GM12891 (cell line): ENCODE data around the gene TEX29.

Experiments
- DNase-seq: peaks from one replicate; pipeline ENCODE4 v3.0.0; 2011; ENCODE audit warnings: low spot score; ENCODE audit not compliant: insufficient read length
- FAIRE-seq: peaks from 2 replicates; lab custom pipeline; 2011; peaks lifted over from hg19 to GRCh38; lab: Jason Lieb, UNC
- PAX5 ChIP-seq: IDR thresholded peaks from 2 replicates; pipeline ENCODE4 v1.6.1; 2011; ENCODE audit warnings: low read length, moderate library complexity, mild to moderate bottlenecking; ENCODE audit not compliant: insufficient read depth, severe bottlenecking
- POLR2A ChIP-seq: IDR thresholded peaks from 2 replicates; pipeline ENCODE4 v1.6.1; 2011; ENCODE audit warnings: low read depth, low read length, control low read depth
- POLR2AphosphoS5 ChIP-seq: IDR thresholded peaks from 2 replicates; pipeline ENCODE4 v1.6.1; 2011; ENCODE audit warnings: low read depth, low read length, control low read depth
- POU2F2 ChIP-seq: IDR thresholded peaks from 2 replicates; pipeline ENCODE4 v1.6.1; 2011; ENCODE audit warnings: low read depth, mild to moderate bottlenecking, control low read depth, low read length, moderate library complexity
- SPI1 ChIP-seq: IDR thresholded peaks from 2 replicates; pipeline ENCODE4 v1.6.1; 2011; ENCODE audit warnings: low read depth, low read length, control low read depth
- TAF1 ChIP-seq: IDR thresholded peaks from 2 replicates; pipeline ENCODE4 v1.6.1; 2011; ENCODE audit warnings: low read depth, low read length, control low read depth

Gene TEX29

GRCh38 chr13:111384441-111385182 lies 64.2 kb downstream of the TEX29 start:
- DNase-seq, result no peak
- TF ChIP-seq POU2F2 (no peak), TAF1 (no peak), SPI1 (no peak), POLR2AphosphoS5 (no peak), POLR2A (no peak), PAX5 (no peak)
- no peak for FAIRE-seq

GRCh38 chr13:111385183-111385857 lies 64.9 kb downstream of the TEX29 start:
- DNase-seq (no peak), FAIRE-seq (no peak)
- no peak for TF ChIP-seq POLR2AphosphoS5
- no peak for TF ChIP-seq SPI1
- TF ChIP-seq POLR2A, result no peak
- TF ChIP-seq PAX5, result no peak
- no peak for TF ChIP-seq POU2F2
- TF ChIP-seq TAF1, result no peak

- DNase-seq (no peak), FAIRE-seq (no peak)
- no peak for TF ChIP-seq POU2F2
- TF ChIP-seq POLR2A, result no peak
- TF ChIP-seq TAF1, result no peak
- TF ChIP-seq PAX5, result no peak
- no peak for TF ChIP-seq POLR2AphosphoS5
- no peak for TF ChIP-seq SPI1
Observed at GRCh38 chr13:111387026-111387871, 66.8 kb downstream of the TEX29 start.

- TF ChIP-seq POLR2AphosphoS5 (no peak), POU2F2 (no peak), TAF1 (no peak), POLR2A (no peak), SPI1 (no peak), PAX5 (no peak)
- FAIRE-seq (no peak), DNase-seq (no peak)
Observed at GRCh38 chr13:111387945-111388600, 67.6 kb downstream of the TEX29 start.

- DNase-seq (no peak), FAIRE-seq (no peak)
- no peak for TF ChIP-seq POLR2A
- TF ChIP-seq SPI1, result no peak
- TF ChIP-seq TAF1, result no peak
- no peak for TF ChIP-seq PAX5
- no peak for TF ChIP-seq POLR2AphosphoS5
- TF ChIP-seq POU2F2, result no peak
Observed at GRCh38 chr13:111388851-111389500, 68.5 kb downstream of the TEX29 start.

GRCh38 chr13:111389621-111390521 lies 69.4 kb downstream of the TEX29 start:
- no peak for TF ChIP-seq POLR2A
- TF ChIP-seq SPI1, result no peak
- TF ChIP-seq POU2F2, result no peak
- no peak for TF ChIP-seq POLR2AphosphoS5
- no peak for TF ChIP-seq TAF1
- no peak for TF ChIP-seq PAX5
- FAIRE-seq (no peak), DNase-seq (no peak)

GRCh38 chr13:111390522-111391270 lies 70.3 kb downstream of the TEX29 start:
- DNase-seq (no peak), FAIRE-seq (no peak)
- TF ChIP-seq TAF1 (no peak), SPI1 (no peak), POLR2AphosphoS5 (no peak), POU2F2 (no peak), PAX5 (no peak), POLR2A (no peak)
